Stomach (tissue), 4 donors: Measurements from ENCODE around the gene PLEKHA6.

Experiments
- CTCF ChIP-seq, 7 experiments: fragments of 450-650 bp in 4 of 7; fragments of 200-600 bp in 3 of 7; sonication (generic) in 3 of 7; IDR thresholded peaks; one replicate each; pipeline ENCODE4 v1.5.1; 2016 to 2019; ENCODE audit warnings: antibody characterized with exemption in 7 of 7, control low read depth in 2 of 7, mild to moderate bottlenecking in 1 of 7
- POLR2A ChIP-seq, 4 donors: fragments of 450-650 bp; IDR thresholded peaks; one replicate each; pipeline ENCODE4 v1.6.1; 2016; ENCODE audit warnings: antibody characterized with exemption in 4 of 4, control low read depth in 2 of 4, mild to moderate bottlenecking in 1 of 4, moderate library complexity in 1 of 4

- TF ChIP-seq CTCF (IDR thresholded peaks at IDR 0.05) (no peak), POLR2A (IDR thresholded peaks at IDR 0.05) (no peak)
These were observed 96.3 kb downstream of the PLEKHA6 start for GRCh38 chr1:204263254-204263910.
